Cardiac atrium fibroblast (primary cell): ENCODE data around the gene UBA6. TPM values are rescaled to one million over a fixed set of nuclear protein-coding genes. Genes with fewer than 3 reads are reported as not detected.

Source experiments
- total RNA-seq: library from RNA; depleted of rRNA; stranded (reverse); fragments of >200 nt; gene quantifications from 2 replicates; pipeline ENCODE4 v1.2.3, GENCODE V29; 2015

The UBA6 gene
- 63.7 and 110 TPM in 2 replicates for total RNA-seq

GRCh38 chr4:67700738-67701516 is at the start of gene UBA6:
UBA6 (minus strand) TSS chr4:67701155; CDS start chr4:67701119, 36 bp downstream.

Other genes starting within 250 kb of the UBA6 start
- 5.1 and 6.5 TPM in 2 replicates for gene CENPC, start 155.7 kb downstream of the UBA6 start, total RNA-seq
- gene STAP1, start 142.4 kb downstream of the UBA6 start, total RNA-seq = 0.16 TPM in 1 of 2 replicates, not detected in the other
- not detected in 2 replicates for gene GNRHR, start 53.2 kb upstream of the UBA6 start, total RNA-seq
- not detected in 2 replicates for gene TMPRSS11D, start 182.8 kb upstream of the UBA6 start, total RNA-seq